K562 (cell line): ENCODE data around the gene SAMD4A. TPM values are rescaled to one million over a fixed set of nuclear protein-coding genes. Genes with fewer than 3 reads are reported as not detected.

Source experiments
- ATAC-seq: fragments of 200-7000 bp; cut with Tn5 transposase; 3 replicates; pipeline ENCODE4 v1.9.1; 2020; ENCODE audit warnings: moderate library complexity
- BruUV-seq: library from RNA; stranded (reverse); fragments of 400-500 nt; replicated peaks from 2 replicates; lab custom pipeline; 2021; lab: Mats Ljungman, UMichigan
- CTCF ChIA-PET: fragments of 300-600 bp; formaldehyde crosslinking; extraction: SDS; loops from one replicate; lab custom pipeline; 2021; ENCODE audit warnings: low intra/inter-chr PET ratio; lab: Yijun Ruan, JAX
- POLR2A ChIA-PET: fragments of 300-600, 350-650 bp; sonication (Branson Sonifier 250); formaldehyde crosslinking; extraction: SDS; loops from one replicate; lab custom pipeline; 2021; ENCODE audit warnings: antibody characterized with exemption, inconsistent platforms; lab: Yijun Ruan, JAX
- DNase-seq, 4 experiments: peaks; one replicate each; pipeline versions ENCODE4 v3.0.0 to v3.0.0-alpha.2; 2011 to 2018; ENCODE audit warnings: low spot score in 3 of 4, mixed read lengths in 3 of 4; ENCODE audit errors: extremely low read depth in 1 of 4
- FAIRE-seq: peaks from 2 replicates; lab custom pipeline; 2011; peaks lifted over from hg19 to GRCh38; lab: Jason Lieb, UNC
- H2AFZ ChIP-seq: 2 replicates; pipeline ENCODE4 v1.6.0; 2011; ENCODE audit warnings: low read depth, low read length, control low read depth, inconsistent platforms
- H3K27ac ChIP-seq: fragments of 200-600 bp; 3 replicates; pipeline ENCODE4 v1.8.0; 2011; ENCODE audit warnings: low read depth, mild to moderate bottlenecking, control low read depth, inconsistent platforms, low read length, moderate library complexity, mixed read lengths; ENCODE audit errors: extremely low read depth
- H3K27me3 ChIP-seq, 2 experiments: fragments of 300-600 bp in 1 of 2; 2 replicates in 1 of 2; 3 replicates in 1 of 2; pipeline versions ENCODE4 v1.6.0 to v1.8.0; 2011; ENCODE audit warnings: inconsistent platforms in 2 of 2, low read length in 2 of 2, mild to moderate bottlenecking in 1 of 2, mixed read lengths in 1 of 2, moderate library complexity in 1 of 2; ENCODE audit not compliant: control insufficient read depth in 2 of 2, insufficient read depth in 2 of 2
- H3K36me3 ChIP-seq: fragments of 300-600 bp; 3 replicates; pipeline ENCODE4 v1.8.0; 2011; ENCODE audit warnings: mild to moderate bottlenecking, low read length, inconsistent platforms; ENCODE audit not compliant: control insufficient read depth, insufficient read depth
- H3K4me1 ChIP-seq, 2 experiments: fragments of 200-600 bp in 1 of 2; replicated peaks in 1 of 2; 2 replicates in 1 of 2; 3 replicates in 1 of 2; pipeline versions ENCODE4 v1.5.1 to v1.8.0; 2011; ENCODE audit warnings: inconsistent platforms in 2 of 2, low read length in 2 of 2, mild to moderate bottlenecking in 1 of 2, mixed read lengths in 1 of 2, moderate library complexity in 1 of 2; ENCODE audit not compliant: control insufficient read depth in 2 of 2, insufficient read depth in 2 of 2
- H3K4me2 ChIP-seq: 2 replicates; pipeline ENCODE4 v1.6.1; 2011; ENCODE audit warnings: low read length, control low read depth, inconsistent platforms, mixed read lengths; ENCODE audit not compliant: insufficient read depth
- H3K4me3 ChIP-seq: fragments of 200-600 bp; sonication (generic), shearing (Covaris generic); 2 replicates; pipeline ENCODE4 v1.5.1; 2016; ENCODE audit warnings: control low read depth, inconsistent platforms
- H3K79me2 ChIP-seq: fragments of 200-600 bp; 3 replicates; pipeline ENCODE4 v1.8.0; 2011; ENCODE audit warnings: low read length, inconsistent platforms; ENCODE audit not compliant: control insufficient read depth, insufficient read depth
- H3K9ac ChIP-seq, 2 experiments: 2 replicates each; pipeline versions ENCODE4 v1.6.0 to v1.6.1; 2011; ENCODE audit warnings: low read depth in 2 of 2, low read length in 2 of 2, control low read depth in 1 of 2, inconsistent platforms in 1 of 2, mild to moderate bottlenecking in 1 of 2, mixed read lengths in 1 of 2; ENCODE audit not compliant: insufficient read depth in 1 of 2
- H3K9me1 ChIP-seq: one replicate; pipeline ENCODE4 v1.6.0; 2011; ENCODE audit warnings: inconsistent platforms, mild to moderate bottlenecking, low read length, moderate library complexity; ENCODE audit not compliant: control insufficient read depth, insufficient read depth
- H3K9me3 ChIP-seq: replicated peaks from 2 replicates; pipeline ENCODE4 v1.5.1; 2011; ENCODE audit warnings: low read depth, low read length, inconsistent platforms; ENCODE audit not compliant: control insufficient read depth, insufficient read depth
- H4K20me1 ChIP-seq: replicated peaks from 2 replicates; pipeline ENCODE4 v1.6.1; 2011; ENCODE audit warnings: low read length, inconsistent platforms, mixed read lengths; ENCODE audit not compliant: control insufficient read depth, insufficient read depth
- DACH1 ChIP-seq: fragments of 450-650 bp; IDR thresholded peaks from 2 replicates; pipeline ENCODE4 v1.6.1; 2018; ENCODE audit not compliant: partially characterized antibody
- ELF2 ChIP-seq: fragments of 250-450 bp; sonication (Bioruptor Pico); IDR thresholded peaks from 2 replicates; pipeline ENCODE4 v1.5.0; 2021; ENCODE audit warnings: mild to moderate bottlenecking
- HDAC3 ChIP-seq: fragments of 450-650 bp; IDR thresholded peaks from 2 replicates; pipeline ENCODE4 v1.6.1; 2018; ENCODE audit warnings: borderline replicate concordance, mild to moderate bottlenecking, moderate library complexity; ENCODE audit not compliant: partially characterized antibody
- MTF1 ChIP-seq: fragments of 250-450 bp; sonication (Bioruptor Pico); IDR thresholded peaks from 2 replicates; pipeline ENCODE4 v1.9.0; 2021; ENCODE audit warnings: moderate library complexity, mild to moderate bottlenecking, inconsistent platforms, borderline replicate concordance
- POLR3A ChIP-seq: IDR thresholded peaks from 2 replicates; pipeline ENCODE4 v1.6.1; 2011; ENCODE audit warnings: borderline replicate concordance, mild to moderate bottlenecking, moderate library complexity; ENCODE audit not compliant: insufficient read length, insufficient read depth; ENCODE audit errors: extremely low read depth
- POU5F1 ChIP-seq: fragments of 150-350 bp; IDR thresholded peaks from 2 replicates; pipeline ENCODE4 v1.6.1; 2014; ENCODE audit warnings: borderline replicate concordance, low read length, low read depth, mild to moderate bottlenecking; ENCODE audit not compliant: partially characterized antibody
- SMARCC2 ChIP-seq: fragments of 450-650 bp; IDR thresholded peaks from 2 replicates; pipeline ENCODE4 v1.6.1; 2017; ENCODE audit warnings: antibody characterized with exemption, moderate library complexity, mild to moderate bottlenecking, low read depth
- SNRNP70 ChIP-seq: fragments of 200-400 bp; formaldehyde crosslinking; optimal IDR thresholded peaks from 2 replicates; pipeline ENCODE3; 2017; ENCODE audit warnings: low read depth, low read length
- SRSF9 ChIP-seq: fragments of 200-400 bp; formaldehyde crosslinking; IDR thresholded peaks from 2 replicates; pipeline ENCODE4 v1.6.1; 2017; ENCODE audit warnings: low read depth, low read length, borderline replicate concordance
- WGBS: fragments of 100-300 bp; shearing (Covaris generic); methylation state at CpG from one replicate; pipeline ENCODE4 v1.1.6; 2016; ENCODE audit warnings: low coverage, mixed read lengths; ENCODE audit not compliant: insufficient coverage; ENCODE audit errors: missing lambda C conversion rate; 5-methylcytosine and 5-hydroxymethylcytosine counted together
- in situ Hi-C: fragments of 300-500 bp; cut with MboI; formaldehyde crosslinking; loops from 4 replicates; pipeline ENCODE4 v1.15.0; 2018; ENCODE audit warnings: inconsistent platforms, mixed read lengths
- intact Hi-C: fragments of 100-400 bp; cut with micrococcal nuclease; formaldehyde crosslinking; loops from 2 replicates; pipeline ENCODE4 v1.14.2; 2022
- polyA plus RNA-seq, 8 experiments: library from polyadenylated mRNA; depleted of rRNA in 4 of 8; stranded (reverse) in 5 of 8; unstranded in 3 of 8; fragments of >200 nt; fragmentation: Nextera tagmentation in 2 of 8; fragmentation: Illumina TruSeq in 1 of 8; extraction: Ambion mirVana in 2 of 8; extraction: Trizol in 1 of 8; gene quantifications; 2 replicates each; pipeline versions ENCODE4 v1.2.1 to v1.2.3, GENCODE V29; 2011 to 2014; ENCODE audit warnings: inconsistent platforms in 1 of 8, missing spikeins in 1 of 8
- total RNA-seq, 7 experiments: library from RNA; depleted of rRNA in 6 of 7; stranded (reverse); fragments of >200 nt in 6 of 7; fragmentation: Illumina TruSeq in 2 of 7; extraction: Trizol in 2 of 7; gene quantifications; 2 replicates each; pipeline versions ENCODE4 v1.2.1 to v1.2.3, GENCODE V29; 2011 to 2021; ENCODE audit warnings: low replicate concordance in 1 of 7

The SAMD4A gene
- total and polyA plus RNA-seq, 9 of the 15 experiments (the other 6 are each of a cell fraction or from before 2014, with no cell fraction given): 0.66 to 6.8 (median 3.3) TPM

DNA sequence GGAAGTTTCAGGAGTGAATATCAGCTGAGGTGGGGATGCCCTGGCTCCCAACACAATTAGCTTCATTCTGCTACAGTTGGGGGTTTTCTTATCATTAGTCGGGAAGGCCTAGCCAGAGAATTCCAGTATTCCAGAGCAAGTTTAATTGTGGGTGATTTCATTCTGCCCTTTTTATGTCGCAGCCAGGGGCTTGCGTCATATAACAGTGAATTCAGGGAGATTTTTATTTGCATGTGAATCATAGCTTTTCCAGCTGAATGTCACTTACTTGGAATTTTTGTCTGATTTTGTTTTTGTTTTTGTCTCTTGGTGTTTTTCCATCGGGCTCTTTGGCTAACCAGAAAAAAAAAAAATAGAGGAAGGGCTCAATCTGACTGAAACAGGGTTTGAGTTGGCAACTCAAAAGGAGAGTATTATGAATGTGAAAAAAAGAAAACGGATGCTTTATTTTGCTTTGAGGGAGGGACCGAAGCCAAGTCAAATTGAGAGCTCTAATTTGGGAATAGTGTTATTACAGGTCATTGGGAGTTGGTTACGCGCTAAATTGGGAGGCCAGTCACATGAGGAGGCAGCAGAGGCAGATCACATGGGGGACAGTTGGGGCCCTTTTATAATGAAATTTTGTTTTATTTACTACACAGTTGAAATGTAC is 119.4 kb downstream of the SAMD4A start:
- WGBS: 99% methylated on average over 7 of the region's 8 CpGs
- no peak overlapping the region for H3K27ac ChIP-seq
- no peak overlapping the region for H3K4me3 ChIP-seq
- H3K27me3 ChIP-seq: no peaks in the 10 kb centered on the region
- intact Hi-C loops (no loop called here), in situ Hi-C loops (no loop called here)
- no peak for DNase-seq
- H3K4me1 ChIP-seq: peaks cover 0 to 13% of the 10 kb centered on the region in 2 experiments; a peak in 4 of 5 replicates
- H2AFZ ChIP-seq: no peak overlapping the region
- TF ChIP-seq MTF1 (CRISPR knock-in tag) (no peak), ELF2 (CRISPR knock-in tag) (no peak), POU5F1 (no peak), DACH1 (no peak), SRSF9 (no peak), HDAC3 (no peak), SNRNP70 (no peak), SMARCC2 (no peak), POLR3A (no peak)
- no peak for ATAC-seq
- ChIA-PET POLR2A (interaction anchor here (0.9 kb wide), 1 partner anchor 13 kb away, joined by 4 read pairs; no protein-coding TSS in a partner anchor), CTCF (no interaction called here)
- H3K9me1 ChIP-seq: no peaks in the 10 kb centered on the region
- H3K79me2 ChIP-seq: no peaks in the 10 kb centered on the region
- H3K4me2 ChIP-seq: no peak overlapping the region
- H3K9ac ChIP-seq: no peak overlapping the region
- H3K36me3 ChIP-seq: peaks cover 18% of the 10 kb centered on the region; the same call in 2 of the 3 replicates
- H3K9me3 ChIP-seq: no peaks in the 10 kb centered on the region
- no TSS peak for BruUV-seq
- H4K20me1 ChIP-seq: 0 out of 2 replicates have a peak, but pooled peaks cover 7% of the 10 kb centered on the region
- FAIRE-seq: no peak
